ENCODE measurements around the gene SAMD15.

The SAMD15 gene

GRCh38 chr14:77353469-77354141 is 23.6 kb upstream of the SAMD15 start:
- Mint-ChIP-seq H3K4me3 (no peak overlapping the region), H3K27ac (ENCODE audit: low read depth) (no peak overlapping the region), H3K36me3 (ENCODE audit: insufficient read depth) (peaks cover 2% of the 10 kb centered on the region), H3K4me1 (no peaks in the 10 kb centered on the region), H3K9me3 (no peaks in the 10 kb centered on the region), H3K27me3 (no peaks in the 10 kb centered on the region)
- DNase-seq (ENCODE audit: low spot score in 2 of 2) (no peak), ATAC-seq (replicated peaks; ENCODE audit: extremely low read depth, poor library complexity, severe bottlenecking) (no peak)

GRCh38 chr14:77355811-77356210 is 21.4 kb upstream of the SAMD15 start:
- Mint-ChIP-seq H3K27ac (ENCODE audit: low read depth) (no peak overlapping the region), H3K27me3 (no peaks in the 10 kb centered on the region), H3K4me3 (no peak overlapping the region), H3K4me1 (no peaks in the 10 kb centered on the region), H3K36me3 (ENCODE audit: insufficient read depth) (no peaks in the 10 kb centered on the region), H3K9me3 (no peaks in the 10 kb centered on the region)
- no peak for DNase-seq (ENCODE audit: low spot score in 2 of 2)
- ATAC-seq (replicated peaks; ENCODE audit: extremely low read depth, poor library complexity, severe bottlenecking), result no peak

DNA sequence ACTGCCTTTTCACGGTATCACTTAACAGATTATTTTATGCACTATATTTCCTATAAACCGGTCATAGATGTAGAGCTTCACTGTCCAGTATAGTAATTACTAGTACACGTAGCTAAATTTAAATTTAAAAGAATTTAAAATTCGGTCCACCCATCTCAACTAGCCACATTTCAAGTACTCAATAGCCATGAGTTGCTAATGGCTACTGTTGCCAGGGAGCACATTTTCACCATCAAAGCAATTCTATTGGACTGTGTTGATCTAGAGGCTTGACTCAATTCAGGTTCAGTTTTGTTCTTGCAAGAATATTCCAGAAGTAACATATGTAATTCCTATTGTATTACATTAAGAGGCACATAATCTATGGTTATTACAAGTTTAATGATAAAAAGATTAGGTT is 20.3 kb upstream of the SAMD15 start:
- no peak overlapping the region for H3K27ac Mint-ChIP-seq (ENCODE audit: low read depth)
- H3K4me3 Mint-ChIP-seq, result no peak overlapping the region
- no peaks in the 10 kb centered on the region for H3K4me1 Mint-ChIP-seq
- no peak for ATAC-seq (replicated peaks; ENCODE audit: extremely low read depth, poor library complexity, severe bottlenecking)
- H3K27me3 Mint-ChIP-seq, result no peaks in the 10 kb centered on the region
- DNase-seq (ENCODE audit: low spot score in 2 of 2), result no peak
- H3K36me3 Mint-ChIP-seq (ENCODE audit: insufficient read depth), result peaks cover 2% of the 10 kb centered on the region
- H3K9me3 Mint-ChIP-seq, result no peaks in the 10 kb centered on the region

DNA sequence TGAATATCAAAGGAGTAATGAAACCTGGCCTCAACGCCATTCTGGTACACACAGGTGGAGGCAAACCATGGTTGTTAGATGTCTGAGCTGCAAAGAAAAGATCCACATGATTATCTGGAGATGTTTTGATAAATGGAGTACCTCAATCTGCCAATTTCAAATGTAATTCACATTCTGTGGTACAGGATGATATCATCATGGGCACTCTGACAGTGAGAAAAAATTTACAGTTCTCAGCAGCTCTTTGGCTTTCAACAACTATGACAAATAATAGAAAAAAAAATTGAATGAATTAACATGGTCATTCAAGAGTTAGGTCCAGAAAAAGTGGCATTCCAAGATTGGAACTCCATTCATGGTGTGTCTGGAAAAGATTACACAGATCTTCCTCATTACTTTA is 17.6 kb upstream of the SAMD15 start:
- H3K27me3 Mint-ChIP-seq, result no peaks in the 10 kb centered on the region
- peaks cover 3% of the 10 kb centered on the region for H3K36me3 Mint-ChIP-seq (ENCODE audit: insufficient read depth)
- no peaks in the 10 kb centered on the region for H3K4me1 Mint-ChIP-seq
- ATAC-seq (replicated peaks; ENCODE audit: extremely low read depth, poor library complexity, severe bottlenecking) (no peak), DNase-seq (ENCODE audit: low spot score in 2 of 2) (no peak)
- H3K9me3 Mint-ChIP-seq, result no peaks in the 10 kb centered on the region
- no peak overlapping the region for H3K27ac Mint-ChIP-seq (ENCODE audit: low read depth)
- no peak overlapping the region for H3K4me3 Mint-ChIP-seq

DNA sequence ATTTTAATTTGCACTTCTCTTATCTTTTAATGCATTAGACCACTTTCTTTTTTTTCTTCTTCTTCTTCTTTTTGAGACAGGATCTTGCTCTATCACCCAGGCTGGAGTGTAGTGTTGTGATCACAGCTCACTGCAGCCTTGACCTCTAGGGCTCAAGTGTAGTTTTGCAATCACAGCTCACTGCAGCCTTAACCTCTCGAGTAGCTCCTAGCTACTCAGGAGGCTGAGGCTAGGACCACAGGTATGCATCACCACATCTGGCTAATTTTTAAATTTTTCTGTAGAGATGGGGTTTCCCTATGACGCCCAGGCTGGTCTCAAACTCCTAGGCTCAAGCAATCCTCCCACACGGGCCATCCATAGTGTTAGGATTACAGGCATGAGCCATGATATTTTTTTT is 13.0 kb upstream of the SAMD15 start:
- Mint-ChIP-seq H3K27ac (ENCODE audit: low read depth) (peak overlapping the region; percentile 35), H3K4me3 (no peak overlapping the region), H3K36me3 (ENCODE audit: insufficient read depth) (peaks cover 3% of the 10 kb centered on the region), H3K4me1 (peaks cover 3% of the 10 kb centered on the region), H3K9me3 (no peaks in the 10 kb centered on the region), H3K27me3 (no peaks in the 10 kb centered on the region)
- ATAC-seq (replicated peaks; ENCODE audit: extremely low read depth, poor library complexity, severe bottlenecking) (no peak), DNase-seq (ENCODE audit: low spot score in 2 of 2) (no peak)

- peaks cover 21% of the 10 kb centered on the region for H3K4me1 Mint-ChIP-seq
Measured at GRCh38 chr14:77369285-77369684, 7.9 kb upstream of the SAMD15 start.

GRCh38 chr14:77372304-77372841 is 4.8 kb upstream of the SAMD15 start:
- Mint-ChIP-seq H3K27me3 (no peaks in the 10 kb centered on the region), H3K4me3 (no peak overlapping the region), H3K9me3 (no peaks in the 10 kb centered on the region), H3K36me3 (ENCODE audit: insufficient read depth) (peaks cover 4% of the 10 kb centered on the region), H3K4me1 (peaks cover 42% of the 10 kb centered on the region), H3K27ac (ENCODE audit: low read depth) (no peak overlapping the region)
- ATAC-seq (replicated peaks; ENCODE audit: extremely low read depth, poor library complexity, severe bottlenecking), result no peak
- no peak for DNase-seq (ENCODE audit: low spot score in 2 of 2)

More at GRCh38 chr14:77369285-77369684, 7.9 kb upstream of the SAMD15 start:
- no peaks in the 10 kb centered on the region for H3K9me3 Mint-ChIP-seq
- no peak overlapping the region for H3K27ac Mint-ChIP-seq (ENCODE audit: low read depth)
- ATAC-seq (replicated peaks; ENCODE audit: extremely low read depth, poor library complexity, severe bottlenecking), result no peak
- no peak overlapping the region for H3K4me3 Mint-ChIP-seq
- no peaks in the 10 kb centered on the region for H3K36me3 Mint-ChIP-seq (ENCODE audit: insufficient read depth)
- DNase-seq (ENCODE audit: low spot score in 2 of 2), result no peak
- no peaks in the 10 kb centered on the region for H3K27me3 Mint-ChIP-seq

- no peaks in the 10 kb centered on the region for H3K9me3 Mint-ChIP-seq
- no peak for ATAC-seq (replicated peaks; ENCODE audit: extremely low read depth, poor library complexity, severe bottlenecking)
- DNase-seq (ENCODE audit: low spot score in 2 of 2), result no peak
- H3K27me3 Mint-ChIP-seq, result no peaks in the 10 kb centered on the region
- H3K36me3 Mint-ChIP-seq (ENCODE audit: insufficient read depth), result peaks cover 4% of the 10 kb centered on the region
- H3K27ac Mint-ChIP-seq (ENCODE audit: low read depth), result no peak overlapping the region
- H3K4me1 Mint-ChIP-seq, result peaks cover 34% of the 10 kb centered on the region
- no peak overlapping the region for H3K4me3 Mint-ChIP-seq
Measured at GRCh38 chr14:77375164-77375950, 1.8 kb upstream of the SAMD15 start.

- peaks cover 34% of the 10 kb centered on the region for H3K4me1 Mint-ChIP-seq
- H3K27ac Mint-ChIP-seq (ENCODE audit: low read depth), result no peak overlapping the region
- peaks cover 4% of the 10 kb centered on the region for H3K36me3 Mint-ChIP-seq (ENCODE audit: insufficient read depth)
- H3K9me3 Mint-ChIP-seq, result no peaks in the 10 kb centered on the region
- H3K4me3 Mint-ChIP-seq, result no peak overlapping the region
- DNase-seq (ENCODE audit: low spot score in 2 of 2) (peak in 1 of 2 donors; percentile 11), ATAC-seq (replicated peaks; ENCODE audit: extremely low read depth, poor library complexity, severe bottlenecking) (peak; percentile 38)
- H3K27me3 Mint-ChIP-seq, result no peaks in the 10 kb centered on the region
Measured at GRCh38 chr14:77375973-77376770, 1.0 kb upstream of the SAMD15 start.

GRCh38 chr14:77377502-77377844 is 294 bp downstream of the SAMD15 start:
- Mint-ChIP-seq H3K36me3 (ENCODE audit: insufficient read depth) (peaks cover 4% of the 10 kb centered on the region), H3K9me3 (no peaks in the 10 kb centered on the region), H3K4me3 (no peak overlapping the region), H3K4me1 (peaks cover 34% of the 10 kb centered on the region), H3K27ac (ENCODE audit: low read depth) (no peak overlapping the region), H3K27me3 (no peaks in the 10 kb centered on the region)
- no peak for DNase-seq (ENCODE audit: low spot score in 2 of 2)
- ATAC-seq (replicated peaks; ENCODE audit: extremely low read depth, poor library complexity, severe bottlenecking), result peak; percentile 21

GRCh38 chr14:77378701-77379100 is 1.5 kb downstream of the SAMD15 start:
- Mint-ChIP-seq H3K36me3 (ENCODE audit: insufficient read depth) (peaks cover 4% of the 10 kb centered on the region), H3K4me3 (no peak overlapping the region), H3K4me1 (peaks cover 27% of the 10 kb centered on the region), H3K9me3 (no peaks in the 10 kb centered on the region), H3K27me3 (no peaks in the 10 kb centered on the region), H3K27ac (ENCODE audit: low read depth) (no peak overlapping the region)
- ATAC-seq (replicated peaks; ENCODE audit: extremely low read depth, poor library complexity, severe bottlenecking), result no peak
- DNase-seq (ENCODE audit: low spot score in 2 of 2), result no peak

GRCh38 chr14:77390188-77390587 is 13.0 kb downstream of the SAMD15 start:
- Mint-ChIP-seq H3K9me3 (no peaks in the 10 kb centered on the region), H3K27me3 (no peaks in the 10 kb centered on the region), H3K4me1 (no peaks in the 10 kb centered on the region), H3K27ac (ENCODE audit: low read depth) (no peak overlapping the region), H3K36me3 (ENCODE audit: insufficient read depth) (no peaks in the 10 kb centered on the region), H3K4me3 (no peak overlapping the region)
- no peak for ATAC-seq (replicated peaks; ENCODE audit: extremely low read depth, poor library complexity, severe bottlenecking)
- DNase-seq (ENCODE audit: low spot score in 2 of 2), result no peak
